Liver (tissue), 9 donors: ENCODE data around the gene GPD1. TPM values are rescaled to one million over a fixed set of nuclear protein-coding genes. Genes with fewer than 3 reads are reported as not detected.

Experiments used
- DNase-seq: peaks from one replicate; pipeline ENCODE4 v3.0.0-alpha.2; 2017; ENCODE audit warnings: low spot score
- H3K27ac ChIP-seq, 2 donors: one replicate each; pipeline ENCODE4 v1.7.0; 2013; ENCODE audit warnings: inconsistent platforms in 2 of 2, low read length in 2 of 2, control low read depth in 1 of 2, low read depth in 1 of 2, mild to moderate bottlenecking in 1 of 2
- H3K27me3 ChIP-seq, 4 donors: one replicate each; pipeline versions ENCODE4 v1.6.1 to v1.7.0; 2013; ENCODE audit warnings: low read length in 3 of 4, inconsistent platforms in 1 of 4, mild to moderate bottlenecking in 1 of 4, moderate library complexity in 1 of 4; ENCODE audit not compliant: control insufficient read depth in 4 of 4, insufficient read depth in 4 of 4
- H3K36me3 ChIP-seq, 4 donors: one replicate each; pipeline versions ENCODE4 v1.6.1 to v1.7.0; 2013; ENCODE audit warnings: low read length in 3 of 4, mild to moderate bottlenecking in 3 of 4, low read depth in 1 of 4, moderate library complexity in 1 of 4; ENCODE audit not compliant: control insufficient read depth in 4 of 4, insufficient read depth in 3 of 4
- H3K4me1 ChIP-seq, 4 donors: one replicate each; pipeline versions ENCODE4 v1.6.1 to v1.7.0; 2013; ENCODE audit warnings: low read length in 3 of 4, mild to moderate bottlenecking in 3 of 4, moderate library complexity in 1 of 4; ENCODE audit not compliant: control insufficient read depth in 4 of 4, insufficient read depth in 4 of 4
- H3K4me3 ChIP-seq, 3 donors: one replicate each; pipeline versions ENCODE4 v1.6.1 to v1.7.0; 2013; ENCODE audit warnings: low read length in 3 of 3, control low read depth in 1 of 3, low read depth in 1 of 3, mild to moderate bottlenecking in 1 of 3
- H3K9ac ChIP-seq, 2 donors: one replicate each; pipeline ENCODE4 v1.7.0; 2013; ENCODE audit warnings: low read length in 2 of 2, mild to moderate bottlenecking in 2 of 2, moderate library complexity in 2 of 2, control low read depth in 1 of 2, low read depth in 1 of 2
- H3K9me3 ChIP-seq, 4 donors: one replicate each; pipeline versions ENCODE4 v1.6.1 to v1.7.0; 2013; ENCODE audit warnings: low read length in 3 of 4; ENCODE audit not compliant: control insufficient read depth in 4 of 4
- CTCF ChIP-seq: fragments of 150-350 bp; IDR thresholded peaks from 2 replicates; pipeline ENCODE4 v1.5.1; 2017; ENCODE audit warnings: improper control_type of control experiment, low read depth, low read length; ENCODE audit not compliant: missing input control
- EGR1 ChIP-seq, 2 donors: IDR thresholded peaks; 2 replicates each; pipeline ENCODE4 v1.6.1; 2016 to 2018; ENCODE audit warnings: antibody characterized with exemption in 2 of 2, low read depth in 2 of 2
- FOXA2 ChIP-seq: IDR thresholded peaks from 2 replicates; pipeline ENCODE4 v1.6.1; 2016; ENCODE audit warnings: antibody characterized with exemption
- GABPA ChIP-seq, 2 donors: IDR thresholded peaks in 1 of 2; conservative IDR thresholded peaks in 1 of 2; 2 replicates each; pipeline ENCODE4 v1.6.1; 2016; ENCODE audit warnings: antibody characterized with exemption in 2 of 2, mild to moderate bottlenecking in 1 of 2, moderate library complexity in 1 of 2
- HNF4A ChIP-seq, 2 donors: conservative IDR thresholded peaks; 2 replicates each; pipeline ENCODE4 v1.6.1; 2016; ENCODE audit warnings: antibody characterized with exemption in 2 of 2, mild to moderate bottlenecking in 2 of 2
- HNF4G ChIP-seq: IDR thresholded peaks from 2 replicates; pipeline ENCODE4 v1.6.1; 2016; ENCODE audit warnings: antibody characterized with exemption
- JUND ChIP-seq, 2 donors: IDR thresholded peaks; 2 replicates each; pipeline ENCODE4 v1.6.1; 2016; ENCODE audit warnings: antibody characterized with exemption in 2 of 2
- MAX ChIP-seq: IDR thresholded peaks from 2 replicates; pipeline ENCODE4 v1.6.1; 2016; ENCODE audit warnings: antibody characterized with exemption
- NR2F2 ChIP-seq: IDR thresholded peaks from 2 replicates; pipeline ENCODE4 v1.6.1; 2016; ENCODE audit warnings: antibody characterized with exemption
- RAD21 ChIP-seq, 2 donors: IDR thresholded peaks; 2 replicates each; pipeline ENCODE4 v1.6.1; 2016; ENCODE audit warnings: antibody characterized with exemption in 2 of 2, mild to moderate bottlenecking in 2 of 2
- REST ChIP-seq: IDR thresholded peaks from 2 replicates; pipeline ENCODE4 v1.6.1; 2016; ENCODE audit warnings: antibody characterized with exemption, mild to moderate bottlenecking
- RXRA ChIP-seq, 2 donors: IDR thresholded peaks; 2 replicates each; pipeline ENCODE4 v1.6.1; 2017 to 2018; ENCODE audit warnings: antibody characterized with exemption in 2 of 2, mild to moderate bottlenecking in 1 of 2
- SP1 ChIP-seq: IDR thresholded peaks from 2 replicates; pipeline ENCODE4 v1.6.1; 2018; ENCODE audit warnings: antibody characterized with exemption, mild to moderate bottlenecking
- TAF1 ChIP-seq: conservative IDR thresholded peaks from 2 replicates; pipeline ENCODE4 v1.6.1; 2016; ENCODE audit warnings: antibody characterized with exemption, mild to moderate bottlenecking
- YY1 ChIP-seq: IDR thresholded peaks from 2 replicates; pipeline ENCODE4 v1.6.1; 2016; ENCODE audit warnings: antibody characterized with exemption, mild to moderate bottlenecking
- ZBTB33 ChIP-seq: IDR thresholded peaks from 2 replicates; pipeline ENCODE4 v1.6.1; 2016; ENCODE audit warnings: antibody characterized with exemption
- WGBS: extraction: QIAGEN DNeasy Blood & Tissue Kit; methylation state at CpG from one replicate; pipeline ENCODE4 v1.1.7; 2013; 5-methylcytosine and 5-hydroxymethylcytosine counted together
- polyA plus RNA-seq, 2 donors: library from polyadenylated mRNA; stranded (reverse) in 1 of 2; unstranded in 1 of 2; fragments of 200-250 nt in 1 of 2; fragments of >200 nt in 1 of 2; fragmentation: Nextera tagmentation in 1 of 2; extraction: Ambion mirVana in 1 of 2; gene quantifications; one replicate each; pipeline versions ENCODE4 v1.2.1 to v1.2.3, GENCODE V29; 2013 to 2015
- total RNA-seq, 2 donors: library from RNA; depleted of rRNA; stranded (reverse); fragments of >200 nt; gene quantifications; one replicate each; pipeline ENCODE4 v1.2.3, GENCODE V29; 2014
- donor health status: healthy.
- donor health status: healthy.
- donor health status: healthy.
- donor health status: healthy.
- donor health status: healthy.

GPD1 gene
- total RNA-seq (100 to 1,000 TPM in 1 of 2 donors, 10 to 100 TPM in 1; 12.0 to 323 TPM), polyA plus RNA-seq (100 to 1,000 TPM in 1 of 2 donors, 10 to 100 TPM in 1; 43.8 to 127 TPM)

- H3K4me1 ChIP-seq = peaks cover 14 to 77% (median 56%) of the 10 kb centered on the region in 4 donors
- H3K9ac ChIP-seq = peak within 1 kb of the TSS; percentile 63 to 80
- no peak for TF ChIP-seq ZBTB33
- no peak for TF ChIP-seq JUND (IDR thresholded peaks at IDR 0.05)
- no peak for TF ChIP-seq GABPA (IDR thresholded peaks at IDR 0.05 in 1 of 2, conservative IDR thresholded peaks at IDR 0.05 in 1 of 2)
- peak; percentile 19 for TF ChIP-seq NR2F2
- TF ChIP-seq CTCF = peak; percentile 7
- TF ChIP-seq HNF4A (conservative IDR thresholded peaks at IDR 0.05) = peak; percentile 49 to 52
- peak; percentile 48 to 52 for TF ChIP-seq RXRA (IDR thresholded peaks at IDR 0.05)
- TF ChIP-seq REST = peak; percentile 87
- TF ChIP-seq RAD21 (IDR thresholded peaks at IDR 0.05) = peak; percentile 19 to 21
- peak; percentile 95 for TF ChIP-seq TAF1
- no peak for TF ChIP-seq HNF4G
- TF ChIP-seq EGR1 (IDR thresholded peaks at IDR 0.05; ENCODE audit: low read depth in 2 of 2) = peak in 1 of 2 donors; percentile 28
- peak; percentile 63 for TF ChIP-seq MAX
- peak; percentile 62 for TF ChIP-seq SP1
- peak; percentile 89 for TF ChIP-seq YY1
- TF ChIP-seq FOXA2 = no peak
- 15% methylated on average over 13 of the region's 13 CpGs for WGBS
- H3K27me3 ChIP-seq = no peaks in the 10 kb centered on the region
- peak; percentile 74 for DNase-seq
- H3K4me3 ChIP-seq = peak within 1 kb of the TSS; percentile 45 to 79 (median 60)
- peak within 1 kb of the TSS; percentile 84 to 94 for H3K27ac ChIP-seq
- H3K36me3 ChIP-seq = peaks cover 0 to 19% (median 12%) of the 10 kb centered on the region in 4 donors
- H3K9me3 ChIP-seq = no peaks in the 10 kb centered on the region
Observed at GRCh38 chr12:50103767-50104321, at the start of gene GPD1. Gene GPD1 (plus strand): TSS chr12:50104008. CDS start chr12:50104051, 43 bp downstream.
